Endothelial cell of umbilical vein (primary cell): ENCODE results near the gene SYNDIG1. TPM values are rescaled to one million over a fixed set of nuclear protein-coding genes. Genes with fewer than 3 reads are reported as not detected.

ENCODE experiments used
- BruUV-seq: library from RNA; stranded (reverse); fragments of 400-500 nt; replicated peaks from 2 replicates; lab custom pipeline; 2021; lab: Mats Ljungman, UMichigan
- CTCF ChIA-PET: fragments of 300-600, 350-600 bp; sonication (Branson Sonifier 250); formaldehyde crosslinking; loops from one replicate; lab custom pipeline; 2021; ENCODE audit warnings: antibody characterized with exemption, inconsistent platforms; lab: Charles Lee
- POLR2A ChIA-PET: fragments of 300-600, 350-600 bp; sonication (Branson Sonifier 250); formaldehyde crosslinking; loops from one replicate; lab custom pipeline; 2021; ENCODE audit warnings: antibody characterized with exemption, inconsistent platforms; lab: Charles Lee
- DNase-seq: peaks from one replicate; pipeline ENCODE4 v3.0.0-alpha.2; 2011; ENCODE audit warnings: low read depth, low spot score
- FAIRE-seq: peaks from 2 replicates; lab custom pipeline; 2011; peaks lifted over from hg19 to GRCh38; lab: Jason Lieb, UNC
- H2AFZ ChIP-seq: 2 replicates; pipeline ENCODE4 v1.6.0; 2012; ENCODE audit warnings: low read depth, low read length, control low read depth, inconsistent platforms
- H3K27ac ChIP-seq: 2 replicates; pipeline ENCODE4 v1.5.1; 2011; ENCODE audit warnings: low read depth, mild to moderate bottlenecking, control low read depth, low read length, moderate library complexity; ENCODE audit not compliant: insufficient read depth
- H3K27me3 ChIP-seq, 2 experiments: 2 replicates each; pipeline versions ENCODE4 v1.6.0 to v1.6.1; 2011; ENCODE audit warnings: low read length in 2 of 2, mixed read lengths in 1 of 2; ENCODE audit not compliant: control insufficient read depth in 2 of 2, insufficient read depth in 2 of 2
- H3K36me3 ChIP-seq, 2 experiments: 2 replicates in 1 of 2; 3 replicates in 1 of 2; pipeline ENCODE4 v1.5.1; 2011; ENCODE audit warnings: low read length in 2 of 2, mild to moderate bottlenecking in 1 of 2, moderate library complexity in 1 of 2; ENCODE audit not compliant: control insufficient read depth in 2 of 2, insufficient read depth in 2 of 2; ENCODE audit errors: extremely low read depth in 1 of 2
- H3K4me1 ChIP-seq: 3 replicates; pipeline ENCODE4 v1.5.1; 2011; ENCODE audit warnings: mild to moderate bottlenecking, low read length; ENCODE audit not compliant: control insufficient read depth, insufficient read depth; ENCODE audit errors: extremely low read depth
- H3K4me2 ChIP-seq: 2 replicates; pipeline ENCODE4 v1.6.1; 2011; ENCODE audit warnings: low read length, control low read depth, mixed read lengths; ENCODE audit not compliant: insufficient read depth
- H3K4me3 ChIP-seq, 3 experiments: fragments of 200-600 bp in 1 of 3; sonication (generic), shearing (Covaris generic) in 1 of 3; replicated peaks in 1 of 3; 2 replicates each; pipeline ENCODE4 v1.5.1; 2011 to 2016; ENCODE audit warnings: control low read depth in 3 of 3, low read length in 3 of 3, mild to moderate bottlenecking in 2 of 3, inconsistent platforms in 1 of 3, low read depth in 1 of 3, moderate library complexity in 1 of 3; ENCODE audit not compliant: insufficient read depth in 1 of 3
- H3K79me2 ChIP-seq: 2 replicates; pipeline ENCODE4 v1.6.0; 2012; ENCODE audit warnings: low read length, inconsistent platforms; ENCODE audit not compliant: control insufficient read depth, insufficient read depth
- H3K9ac ChIP-seq: replicated peaks from 2 replicates; pipeline ENCODE3; 2011; ENCODE audit warnings: low read length, control low read depth; ENCODE audit not compliant: insufficient read depth; ENCODE audit errors: extremely low read depth
- H3K9me1 ChIP-seq: replicated peaks from 3 replicates; pipeline ENCODE4 v1.6.0; 2011; ENCODE audit warnings: mild to moderate bottlenecking, low read length; ENCODE audit not compliant: control insufficient read depth, insufficient read depth; ENCODE audit errors: extremely low read depth
- H3K9me3 ChIP-seq: replicated peaks from 2 replicates; pipeline ENCODE4 v1.5.1; 2012; ENCODE audit warnings: low read length, inconsistent platforms; ENCODE audit not compliant: control insufficient read depth, insufficient read depth
- H4K20me1 ChIP-seq: replicated peaks from 2 replicates; pipeline ENCODE3; 2011; ENCODE audit warnings: mild to moderate bottlenecking, low read length; ENCODE audit not compliant: control insufficient read depth, insufficient read depth; ENCODE audit errors: extremely low read depth
- EZH2 ChIP-seq: IDR thresholded peaks from 2 replicates; pipeline ENCODE4 v1.6.1; 2012; ENCODE audit warnings: borderline replicate concordance, low read depth, mild to moderate bottlenecking, moderate library complexity, low read length, inconsistent platforms; ENCODE audit not compliant: severe bottlenecking
- FOS ChIP-seq: IDR thresholded peaks from 2 replicates; pipeline ENCODE4 v1.6.1; 2011; ENCODE audit warnings: mild to moderate bottlenecking, low read length, moderate library complexity, borderline replicate concordance; ENCODE audit not compliant: insufficient read depth
- GATA2 ChIP-seq: IDR thresholded peaks from 2 replicates; pipeline ENCODE4 v1.7.0; 2011; ENCODE audit warnings: low read depth, mild to moderate bottlenecking, moderate library complexity, mixed read lengths, low read length; ENCODE audit not compliant: insufficient read length, insufficient read depth
- JUN ChIP-seq: IDR thresholded peaks from 2 replicates; pipeline ENCODE4 v1.6.1; 2011; ENCODE audit warnings: borderline replicate concordance, low read depth; ENCODE audit not compliant: insufficient read length, insufficient read depth
- MYC ChIP-seq: IDR thresholded peaks from one replicate; pipeline ENCODE4 v1.6.1; 2011; ENCODE audit warnings: mild to moderate bottlenecking, low read depth, low read length
- POLR2A ChIP-seq: IDR thresholded peaks from 2 replicates; pipeline ENCODE4 v1.6.1; 2012; ENCODE audit warnings: low read depth, mild to moderate bottlenecking, control low read depth, low read length
- POLR2AphosphoS5 ChIP-seq: IDR thresholded peaks from 2 replicates; pipeline ENCODE4 v1.6.1; 2012; ENCODE audit warnings: low read depth, mild to moderate bottlenecking, control low read depth, low read length, moderate library complexity; ENCODE audit not compliant: insufficient read depth
- dilution Hi-C: fragments of 300-500 bp; cut with MboI; formaldehyde crosslinking; loops from one replicate; pipeline ENCODE4 v1.15.0; 2019; ENCODE audit warnings: low sequenced_read_pairs; ENCODE audit not compliant: extremely low pct_ligation_motif_present
- intact Hi-C: fragments of 100-400 bp; cut with micrococcal nuclease; formaldehyde crosslinking; loops from one replicate; pipeline ENCODE4 v1.10.0; 2022
- polyA plus RNA-seq, 4 experiments: library from polyadenylated mRNA; depleted of rRNA in 3 of 4; stranded (reverse) in 3 of 4; unstranded in 1 of 4; fragments of >200 nt; gene quantifications; 2 replicates each; pipeline versions ENCODE4 v1.2.1 to v1.2.3, GENCODE V29; 2011 to 2012; ENCODE audit warnings: missing spikeins in 1 of 4
- total RNA-seq: library from RNA; stranded (reverse); gene quantifications from 2 replicates; pipeline ENCODE4 v1.2.3, GENCODE V29; 2021
- TF ChIP-seq, protein P1 (sequence below), 2 donors: IDR thresholded peaks; 1 replicate in 1 of 2; 2 replicates in 1 of 2; pipeline ENCODE4 v1.5.1; 2011; ENCODE audit warnings: low read length in 2 of 2, mild to moderate bottlenecking in 2 of 2, moderate library complexity in 2 of 2, control low read depth in 1 of 2, inconsistent platforms in 1 of 2, low read depth in 1 of 2; ENCODE audit not compliant: insufficient read depth in 1 of 2; ENCODE audit errors: extremely low read depth in 1 of 2
- TF ChIP-seq, protein P2 (sequence below): IDR thresholded peaks from 2 replicates; pipeline ENCODE4 v1.6.1; 2011; ENCODE audit not compliant: insufficient read depth, insufficient read length

The SYNDIG1 gene
- total and polyA plus RNA-seq, 2 donors (not counting 3 experiments of a cell fraction or from before 2014, with no cell fraction given), result not detected

- H3K27me3 ChIP-seq, result no peaks in the 10 kb centered on the region
- FAIRE-seq, result no peak
- H3K4me3 ChIP-seq, result no peak overlapping the region
- intact Hi-C loops, result no loop called here
- no peaks in the 10 kb centered on the region for H3K36me3 ChIP-seq
- H3K4me1 ChIP-seq, result no peaks in the 10 kb centered on the region
- no peaks in the 10 kb centered on the region for H3K9me3 ChIP-seq
- no peak overlapping the region for H3K27ac ChIP-seq
- dilution Hi-C loops, result no loop called here
- no peaks in the 10 kb centered on the region for H4K20me1 ChIP-seq
- H3K9me1 ChIP-seq, result no peaks in the 10 kb centered on the region
- H3K9ac ChIP-seq, result no peak overlapping the region
- H2AFZ ChIP-seq, result no peak overlapping the region
- H3K4me2 ChIP-seq, result no peak overlapping the region
- ChIA-PET CTCF (no interaction called here), POLR2A (no interaction called here)
- BruUV-seq, result no TSS peak
- H3K79me2 ChIP-seq, result no peaks in the 10 kb centered on the region
- TF ChIP-seq POLR2A (no peak), POLR2AphosphoS5 (no peak), JUN (no peak), FOS (no peak), EZH2 (no peak), GATA2 (no peak), MYC (no peak)
- TF ChIP-seq, protein P1, sequence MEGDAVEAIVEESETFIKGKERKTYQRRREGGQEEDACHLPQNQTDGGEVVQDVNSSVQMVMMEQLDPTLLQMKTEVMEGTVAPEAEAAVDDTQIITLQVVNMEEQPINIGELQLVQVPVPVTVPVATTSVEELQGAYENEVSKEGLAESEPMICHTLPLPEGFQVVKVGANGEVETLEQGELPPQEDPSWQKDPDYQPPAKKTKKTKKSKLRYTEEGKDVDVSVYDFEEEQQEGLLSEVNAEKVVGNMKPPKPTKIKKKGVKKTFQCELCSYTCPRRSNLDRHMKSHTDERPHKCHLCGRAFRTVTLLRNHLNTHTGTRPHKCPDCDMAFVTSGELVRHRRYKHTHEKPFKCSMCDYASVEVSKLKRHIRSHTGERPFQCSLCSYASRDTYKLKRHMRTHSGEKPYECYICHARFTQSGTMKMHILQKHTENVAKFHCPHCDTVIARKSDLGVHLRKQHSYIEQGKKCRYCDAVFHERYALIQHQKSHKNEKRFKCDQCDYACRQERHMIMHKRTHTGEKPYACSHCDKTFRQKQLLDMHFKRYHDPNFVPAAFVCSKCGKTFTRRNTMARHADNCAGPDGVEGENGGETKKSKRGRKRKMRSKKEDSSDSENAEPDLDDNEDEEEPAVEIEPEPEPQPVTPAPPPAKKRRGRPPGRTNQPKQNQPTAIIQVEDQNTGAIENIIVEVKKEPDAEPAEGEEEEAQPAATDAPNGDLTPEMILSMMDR (IDR thresholded peaks at IDR 0.05; ENCODE audit: extremely low read depth in 1 of 2, insufficient read depth in 1 of 2, low read depth in 1 of 2, low read length in 2 of 2), result no peak
- TF ChIP-seq, protein P2, sequence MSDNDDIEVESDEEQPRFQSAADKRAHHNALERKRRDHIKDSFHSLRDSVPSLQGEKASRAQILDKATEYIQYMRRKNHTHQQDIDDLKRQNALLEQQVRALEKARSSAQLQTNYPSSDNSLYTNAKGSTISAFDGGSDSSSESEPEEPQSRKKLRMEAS, result no peak
- DNase-seq, result no peak
These were observed 19.3 kb upstream of the SYNDIG1 start for GRCh38 chr20:24450177-24450576.
